Measurements from ENCODE around the gene SLCO4A1. TPM values are rescaled to one million over a fixed set of nuclear protein-coding genes. Genes with fewer than 3 reads are reported as not detected.

SLCO4A1 gene
- total RNA-seq, 2 experiments from 2014 or later, result 66.5 to 68.4 TPM

DNA sequence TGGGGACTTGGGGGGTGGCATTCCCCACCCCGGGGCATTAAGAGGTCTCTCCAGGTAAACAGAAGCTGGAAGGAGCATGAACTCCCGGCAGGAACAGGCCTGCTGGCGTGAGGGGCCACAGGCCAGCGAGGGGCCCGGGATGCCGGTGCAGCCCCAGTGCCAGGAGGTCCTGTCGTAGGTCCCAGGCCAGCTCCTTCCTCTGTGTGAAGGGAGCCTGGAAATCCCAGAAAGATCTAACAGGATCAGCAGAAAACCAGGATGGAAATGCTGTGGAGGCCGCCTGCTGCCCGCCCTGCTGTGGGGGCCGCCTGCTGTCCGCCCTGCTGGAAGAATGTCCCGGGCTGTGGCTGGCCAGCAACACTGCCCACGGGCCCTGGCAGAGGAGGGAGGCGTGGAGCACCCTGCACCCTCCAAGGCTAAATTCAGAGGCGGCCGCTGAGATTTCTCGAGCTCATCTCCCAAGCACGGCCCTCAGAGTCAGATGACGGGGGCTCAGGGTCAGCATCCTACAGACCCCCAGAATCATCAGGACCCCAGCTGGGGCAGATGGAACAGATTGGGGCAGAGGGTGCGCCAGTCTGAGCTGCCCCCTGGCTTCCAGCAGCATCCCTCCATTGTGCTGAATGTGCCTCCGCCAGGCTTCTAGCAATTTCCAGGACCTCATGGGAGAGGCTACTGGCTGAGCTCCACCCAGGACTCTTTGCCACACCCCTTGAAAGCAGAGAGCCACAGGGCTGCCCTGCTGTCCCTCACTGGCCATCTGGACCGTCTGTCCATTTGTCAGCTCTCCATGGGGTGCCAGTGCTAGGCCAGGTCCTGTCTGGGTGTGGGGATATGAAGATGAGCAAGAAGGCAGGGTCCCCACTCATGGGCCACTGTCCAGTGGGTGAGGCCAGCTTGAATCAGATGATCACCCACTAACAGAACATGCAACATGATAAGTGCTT, 32.2 kb upstream of the SLCO4A1 start:
- Mint-ChIP-seq H3K9me3 (peaks cover 2% of the 10 kb centered on the region), H3K4me3 (no peak overlapping the region), H3K27me3 (peaks cover 7% of the 10 kb centered on the region), H3K36me3 (ENCODE audit: low read depth) (no peaks in the 10 kb centered on the region), H3K27ac (no peak overlapping the region), H3K4me1 (ENCODE audit: low read depth) (no peaks in the 10 kb centered on the region)
- TF ChIP-seq, protein P1, sequence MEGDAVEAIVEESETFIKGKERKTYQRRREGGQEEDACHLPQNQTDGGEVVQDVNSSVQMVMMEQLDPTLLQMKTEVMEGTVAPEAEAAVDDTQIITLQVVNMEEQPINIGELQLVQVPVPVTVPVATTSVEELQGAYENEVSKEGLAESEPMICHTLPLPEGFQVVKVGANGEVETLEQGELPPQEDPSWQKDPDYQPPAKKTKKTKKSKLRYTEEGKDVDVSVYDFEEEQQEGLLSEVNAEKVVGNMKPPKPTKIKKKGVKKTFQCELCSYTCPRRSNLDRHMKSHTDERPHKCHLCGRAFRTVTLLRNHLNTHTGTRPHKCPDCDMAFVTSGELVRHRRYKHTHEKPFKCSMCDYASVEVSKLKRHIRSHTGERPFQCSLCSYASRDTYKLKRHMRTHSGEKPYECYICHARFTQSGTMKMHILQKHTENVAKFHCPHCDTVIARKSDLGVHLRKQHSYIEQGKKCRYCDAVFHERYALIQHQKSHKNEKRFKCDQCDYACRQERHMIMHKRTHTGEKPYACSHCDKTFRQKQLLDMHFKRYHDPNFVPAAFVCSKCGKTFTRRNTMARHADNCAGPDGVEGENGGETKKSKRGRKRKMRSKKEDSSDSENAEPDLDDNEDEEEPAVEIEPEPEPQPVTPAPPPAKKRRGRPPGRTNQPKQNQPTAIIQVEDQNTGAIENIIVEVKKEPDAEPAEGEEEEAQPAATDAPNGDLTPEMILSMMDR (IDR thresholded peaks at IDR 0.05), result no peak
- DNase-seq, result no peak
- POLR2A ChIA-PET, result interaction anchor here (0.5 to 1.1 kb wide), 4 partner anchors 10 to 109 kb away, joined by 3 to 4 read pairs (median 3); no protein-coding TSS in a partner anchor
- ATAC-seq, result no peak
- CTCF ChIA-PET, result interaction anchor here (1.2 to 2.0 kb wide), 3 partner anchors 9 to 20 kb away, joined by 3 to 6 read pairs (median 5); no protein-coding TSS in a partner anchor
- intact Hi-C loops (cut with micrococcal nuclease), result no loop called here

DNA sequence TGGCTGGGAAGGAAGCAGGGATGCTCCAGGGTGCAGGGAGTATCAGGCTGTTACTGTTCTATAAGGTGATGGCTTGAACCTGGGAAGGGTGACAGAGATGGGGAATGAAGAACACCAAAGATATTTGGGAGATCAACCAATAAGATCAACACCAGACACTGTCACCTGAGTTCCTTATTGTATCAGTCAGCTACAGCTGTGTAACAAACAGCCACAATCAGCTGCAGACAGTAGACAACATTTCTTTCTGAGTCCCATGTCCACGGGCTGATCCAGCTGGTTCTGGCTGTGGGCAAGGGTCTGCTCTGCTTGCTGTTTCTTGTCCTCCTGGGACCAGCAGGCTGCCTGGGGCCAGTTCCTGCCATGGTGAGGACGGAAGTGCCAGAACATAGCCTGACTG, 31.3 kb upstream of the SLCO4A1 start:
- TF ChIP-seq, protein P1 (IDR thresholded peaks at IDR 0.05), result no peak
- peaks cover 2% of the 10 kb centered on the region for H3K9me3 Mint-ChIP-seq
- ATAC-seq, result no peak
- peaks cover 7% of the 10 kb centered on the region for H3K27me3 Mint-ChIP-seq
- H3K4me3 Mint-ChIP-seq, result no peak overlapping the region
- no peaks in the 10 kb centered on the region for H3K4me1 Mint-ChIP-seq (ENCODE audit: low read depth)
- no peaks in the 10 kb centered on the region for H3K36me3 Mint-ChIP-seq (ENCODE audit: low read depth)
- H3K27ac Mint-ChIP-seq, result no peak overlapping the region
- ChIA-PET POLR2A (interaction anchor here (1.1 kb wide), 2 partner anchors 108 to 221 kb away, joined by 3 read pairs; no protein-coding TSS in a partner anchor), CTCF (interaction anchor here (1.0 to 2.0 kb wide), 3 partner anchors 8 to 111 kb away, joined by 3 to 6 read pairs (median 5); no protein-coding TSS in a partner anchor)
- no peak for DNase-seq
- intact Hi-C loops (cut with micrococcal nuclease), result no loop called here

DNA sequence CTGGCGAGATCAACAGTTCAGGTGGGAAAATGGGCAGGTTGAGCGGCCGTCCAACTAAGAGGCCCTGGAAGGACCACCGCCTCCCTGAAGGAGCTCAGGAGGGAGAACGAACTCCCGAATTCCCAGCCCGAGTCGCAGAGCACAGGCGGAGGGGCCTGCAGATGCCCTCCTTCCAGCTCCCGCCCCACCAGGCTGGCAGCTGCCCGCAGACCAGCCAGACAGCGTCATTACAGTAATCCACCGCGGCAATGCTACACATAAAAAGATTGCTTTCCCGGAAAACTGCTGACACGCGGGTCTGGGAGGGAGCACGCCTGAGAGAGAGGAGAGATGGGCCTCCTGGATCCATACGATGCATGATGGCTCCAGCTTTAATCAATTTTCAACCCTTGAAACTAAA, 30.5 kb upstream of the SLCO4A1 start:
- ChIA-PET CTCF (interaction anchor here (1.0 to 1.4 kb wide), 2 partner anchors 11 to 112 kb away, joined by 3 to 4 read pairs; no protein-coding TSS in a partner anchor), POLR2A (interaction anchor here (1.0 to 1.1 kb wide), 2 partner anchors 8 to 221 kb away, joined by 3 to 5 read pairs; no protein-coding TSS in a partner anchor)
- intact Hi-C loops (cut with micrococcal nuclease), result no loop called here
- DNase-seq, result no peak
- no peak for ATAC-seq
- peaks cover 7% of the 10 kb centered on the region for H3K27me3 Mint-ChIP-seq
- H3K9me3 Mint-ChIP-seq, result peaks cover 2% of the 10 kb centered on the region
- peaks cover 3% of the 10 kb centered on the region for H3K4me1 Mint-ChIP-seq (ENCODE audit: low read depth)
- H3K27ac Mint-ChIP-seq, result no peak overlapping the region
- TF ChIP-seq, protein P1 (IDR thresholded peaks at IDR 0.05), result no peak
- no peak overlapping the region for H3K4me3 Mint-ChIP-seq
- H3K36me3 Mint-ChIP-seq (ENCODE audit: low read depth), result no peaks in the 10 kb centered on the region

DNA sequence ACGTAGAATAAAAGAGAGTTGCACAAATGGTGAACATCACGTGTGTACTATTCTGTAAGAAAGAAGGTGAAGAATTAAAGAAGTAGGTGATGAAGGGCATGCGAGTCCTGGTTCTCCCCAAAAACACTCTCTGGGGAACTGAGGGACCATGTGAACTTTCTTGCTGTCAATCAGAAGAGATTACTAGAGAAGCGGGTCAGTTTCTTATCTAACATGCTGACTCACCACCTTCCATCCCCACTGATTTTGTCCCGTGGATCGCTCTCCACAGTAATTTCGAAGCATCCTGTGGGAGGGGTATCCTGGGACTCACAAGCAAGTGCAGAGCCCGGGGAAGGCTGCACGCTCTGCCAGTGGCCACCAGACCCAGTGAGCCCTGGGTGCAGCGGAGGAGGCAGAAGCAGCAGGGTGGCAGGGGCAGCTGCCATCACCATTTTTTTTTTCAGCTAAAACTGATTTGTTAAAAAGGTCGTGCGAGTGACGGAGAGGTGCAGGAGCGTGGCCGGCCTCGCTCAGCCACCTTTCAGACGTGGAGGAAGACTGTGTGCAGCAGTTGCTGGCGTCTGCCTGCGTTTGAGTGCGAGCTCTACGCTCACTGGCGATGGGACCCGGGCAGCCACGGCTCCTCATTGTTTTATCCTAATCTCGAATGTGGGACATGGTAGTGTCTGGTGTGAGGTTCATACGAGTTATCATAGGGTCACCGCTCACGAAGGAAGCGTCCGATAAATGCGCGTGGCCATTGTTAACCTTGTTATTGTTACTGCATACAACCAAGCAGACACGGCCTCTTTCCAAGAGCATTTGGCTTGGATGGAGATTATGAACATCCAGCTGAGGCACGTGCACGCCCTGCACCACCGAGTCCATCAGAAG, 28.0 kb upstream of the SLCO4A1 start:
- ChIA-PET CTCF (interaction anchor here (0.7 to 0.9 kb wide), 3 partner anchors 115 to 193 kb away, joined by 3 read pairs; no protein-coding TSS in a partner anchor), POLR2A (interaction anchor here (1.4 to 1.6 kb wide), 2 partner anchors 8 to 11 kb away, joined by 3 read pairs; no protein-coding TSS in a partner anchor)
- Mint-ChIP-seq H3K27ac (no peak overlapping the region), H3K9me3 (peaks cover 2% of the 10 kb centered on the region), H3K4me3 (no peak overlapping the region), H3K27me3 (peaks cover 2% of the 10 kb centered on the region), H3K4me1 (ENCODE audit: low read depth) (peaks cover 28% of the 10 kb centered on the region), H3K36me3 (ENCODE audit: low read depth) (no peaks in the 10 kb centered on the region)
- ATAC-seq (no peak), DNase-seq (no peak)
- intact Hi-C loops (cut with micrococcal nuclease), result loop anchor here (2.0 kb wide), 1 partner anchor 22 kb away; no protein-coding TSS in a partner anchor
- TF ChIP-seq, protein P1 (IDR thresholded peaks at IDR 0.05), result no peak
